ENCODE measurements around the gene CLSTN2. TPM values are rescaled to one million over a fixed set of nuclear protein-coding genes. Genes with fewer than 3 reads are reported as not detected.

CLSTN2 gene
- total and polyA plus RNA-seq, 2 of the 13 experiments (the other 11 are each of a cell fraction or from before 2014, with no cell fraction given) = not detected

DNA sequence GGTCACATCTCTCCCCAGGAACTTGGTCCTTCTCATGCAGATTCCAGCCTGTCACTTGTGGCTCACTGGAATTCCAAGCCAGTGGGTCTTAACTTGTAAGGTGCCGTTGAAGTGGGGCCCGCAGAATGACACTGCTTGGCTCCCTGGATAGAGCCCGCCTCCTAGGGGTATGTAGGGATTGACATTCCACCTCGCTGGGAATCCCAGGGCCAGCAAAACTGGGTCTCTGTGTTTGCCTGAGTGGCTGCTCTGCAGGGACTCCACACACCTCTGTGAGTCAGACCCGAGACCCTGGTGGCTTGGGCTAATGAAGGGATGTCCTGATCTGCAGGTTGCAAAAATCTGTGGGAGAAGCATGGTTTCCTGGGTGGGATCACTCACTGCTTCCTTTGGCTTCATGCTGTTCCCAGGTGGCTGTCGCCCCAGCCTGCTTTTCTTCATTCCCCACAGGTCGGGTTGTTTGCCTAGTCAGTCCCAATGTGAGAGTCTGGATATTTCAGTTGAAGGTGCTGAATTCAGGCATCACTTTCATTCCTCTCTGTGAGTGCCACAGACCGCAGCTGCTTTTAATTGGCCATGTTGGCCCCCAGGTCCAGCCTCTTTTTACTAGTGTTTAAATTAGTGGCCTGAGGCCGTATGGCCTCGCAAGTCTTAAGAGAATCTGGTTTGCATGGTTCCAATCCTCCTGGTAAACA is 586.9 kb downstream of the CLSTN2 start:
- POLR2A ChIA-PET = no interaction called here
- in situ Hi-C loops (cut with HindIII; ENCODE audit: extremely low pct_ligation_motif_present, low pct_unique_long_range_greater_than_20kb) = no loop called here
- no peaks in the 10 kb centered on the region for H4K20me1 ChIP-seq (ENCODE audit: insufficient read depth, low read length)

More for the DNA sequence above, 586.9 kb downstream of the CLSTN2 start:
- Histone ChIP-seq H3K27ac (ENCODE audit: extremely low read length, insufficient read depth, low read length) (no peak overlapping the region), H3K9me3 (ENCODE audit: low read length) (no peaks in the 10 kb centered on the region; the same call in 1 of the 2 replicates), H3K79me2 (ENCODE audit: insufficient read depth, low read length) (no peaks in the 10 kb centered on the region), H2AFZ (ENCODE audit: low read length) (no peak overlapping the region), H3K27me3 (ENCODE audit: control insufficient read depth in 1 of 2, insufficient read depth in 2 of 2, low read length in 2 of 2) (peaks cover 0 to 3% of the 10 kb centered on the region in 2 experiments; a peak in 1 of 5 replicates), H3K4me2 (ENCODE audit: low read depth, low read length) (no peak overlapping the region), H3K4me3 (replicated peaks in 1 of 3; ENCODE audit: insufficient read depth in 1 of 3, low read depth in 2 of 3, low read length in 3 of 3) (no peak overlapping the region), H3K9ac (ENCODE audit: insufficient read depth, low read depth, low read length) (no peak overlapping the region), H3K36me3 (replicated peaks in 1 of 2; ENCODE audit: control insufficient read depth in 1 of 2, insufficient read depth in 2 of 2, low read length in 2 of 2) (no peaks in the 10 kb centered on the region), H3K4me1 (ENCODE audit: insufficient read depth, low read length) (no peaks in the 10 kb centered on the region)
- intact Hi-C loops (cut with micrococcal nuclease; ENCODE audit: unreplicated experiment) = no loop called here
- BruUV-seq (replicated peaks) = no TSS peak
- ATAC-seq (no peak), DNase-seq (ENCODE audit: low spot score) (no peak), FAIRE-seq (no peak)
- CTCF ChIA-PET (ENCODE audit: low intra/inter-chr PET ratio, low total read pairs) = no interaction called here
- TF ChIP-seq DPF2 (CRISPR knock-in tag; IDR thresholded peaks at IDR 0.05; ENCODE audit: borderline replicate concordance, low read depth) (no peak), POLR2A (IDR thresholded peaks at IDR 0.05; ENCODE audit: insufficient read depth in 1 of 2, low read depth in 2 of 2, low read length in 2 of 2) (no peak), ZNF530 (CRISPR knock-in tag; IDR thresholded peaks at IDR 0.05; ENCODE audit: low read depth) (no peak), KDM1A (CRISPR knock-in tag; IDR thresholded peaks at IDR 0.05) (no peak), MTA3 (CRISPR knock-in tag; IDR thresholded peaks at IDR 0.05) (no peak), SAFB2 (CRISPR knock-in tag; IDR thresholded peaks at IDR 0.05; ENCODE audit: borderline replicate concordance, low read depth) (no peak), SPEN (CRISPR knock-in tag; IDR thresholded peaks at IDR 0.05; ENCODE audit: low read depth) (no peak), MTF2 (CRISPR knock-in tag; IDR thresholded peaks at IDR 0.05; ENCODE audit: borderline replicate concordance) (no peak)
- TF ChIP-seq, protein P1, sequence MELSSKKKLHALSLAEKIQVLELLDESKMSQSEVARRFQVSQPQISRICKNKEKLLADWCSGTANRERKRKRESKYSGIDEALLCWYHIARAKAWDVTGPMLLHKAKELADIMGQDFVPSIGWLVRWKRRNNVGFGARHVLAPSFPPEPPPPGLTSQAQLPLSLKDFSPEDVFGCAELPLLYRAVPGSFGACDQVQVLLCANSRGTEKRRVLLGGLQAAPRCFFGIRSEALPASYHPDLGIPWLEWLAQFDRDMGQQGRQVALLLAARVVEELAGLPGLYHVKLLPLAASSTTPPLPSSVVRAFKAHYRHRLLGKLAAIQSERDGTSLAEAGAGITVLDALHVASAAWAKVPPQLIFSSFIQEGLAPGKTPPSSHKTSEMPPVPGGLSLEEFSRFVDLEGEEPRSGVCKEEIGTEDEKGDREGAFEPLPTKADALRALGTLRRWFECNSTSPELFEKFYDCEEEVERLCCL (CRISPR knock-in tag; IDR thresholded peaks at IDR 0.05; ENCODE audit: borderline replicate concordance) = no peak
- TF ChIP-seq, protein P2, sequence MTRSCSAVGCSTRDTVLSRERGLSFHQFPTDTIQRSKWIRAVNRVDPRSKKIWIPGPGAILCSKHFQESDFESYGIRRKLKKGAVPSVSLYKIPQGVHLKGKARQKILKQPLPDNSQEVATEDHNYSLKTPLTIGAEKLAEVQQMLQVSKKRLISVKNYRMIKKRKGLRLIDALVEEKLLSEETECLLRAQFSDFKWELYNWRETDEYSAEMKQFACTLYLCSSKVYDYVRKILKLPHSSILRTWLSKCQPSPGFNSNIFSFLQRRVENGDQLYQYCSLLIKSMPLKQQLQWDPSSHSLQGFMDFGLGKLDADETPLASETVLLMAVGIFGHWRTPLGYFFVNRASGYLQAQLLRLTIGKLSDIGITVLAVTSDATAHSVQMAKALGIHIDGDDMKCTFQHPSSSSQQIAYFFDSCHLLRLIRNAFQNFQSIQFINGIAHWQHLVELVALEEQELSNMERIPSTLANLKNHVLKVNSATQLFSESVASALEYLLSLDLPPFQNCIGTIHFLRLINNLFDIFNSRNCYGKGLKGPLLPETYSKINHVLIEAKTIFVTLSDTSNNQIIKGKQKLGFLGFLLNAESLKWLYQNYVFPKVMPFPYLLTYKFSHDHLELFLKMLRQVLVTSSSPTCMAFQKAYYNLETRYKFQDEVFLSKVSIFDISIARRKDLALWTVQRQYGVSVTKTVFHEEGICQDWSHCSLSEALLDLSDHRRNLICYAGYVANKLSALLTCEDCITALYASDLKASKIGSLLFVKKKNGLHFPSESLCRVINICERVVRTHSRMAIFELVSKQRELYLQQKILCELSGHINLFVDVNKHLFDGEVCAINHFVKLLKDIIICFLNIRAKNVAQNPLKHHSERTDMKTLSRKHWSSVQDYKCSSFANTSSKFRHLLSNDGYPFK (CRISPR knock-in tag; IDR thresholded peaks at IDR 0.05; ENCODE audit: borderline replicate concordance) = no peak
- 18% methylated on average over 4 of the region's 10 CpGs for WGBS (ENCODE audit: low lambda C conversion rate)
